AG04449 (cell line): ENCODE data around the gene SPRYD7.
A peak's percentile ranks its signal among the peaks of the same experiment; 100 is the strongest.

ENCODE experiments used
- CTCF ChIA-PET: fragments of 350-600 bp; formaldehyde crosslinking; extraction: SDS; loops from one replicate; lab custom pipeline; 2021; ENCODE audit warnings: antibody characterized with exemption; lab: Yijun Ruan, JAX
- POLR2A ChIA-PET: fragments of 400-600, 350-600 bp; formaldehyde crosslinking; extraction: SDS; loops from one replicate; lab custom pipeline; 2020; ENCODE audit warnings: antibody characterized with exemption, inconsistent platforms; lab: Yijun Ruan, JAX
- DNase-seq: peaks from one replicate; pipeline ENCODE4 v3.0.0-alpha.2; 2010; ENCODE audit warnings: low read depth, low spot score
- H3K4me3 ChIP-seq: 2 replicates; pipeline ENCODE4 v1.5.1; 2011; ENCODE audit warnings: low read depth, mild to moderate bottlenecking, control low read depth, low read length
- TF ChIP-seq, protein P1 (sequence below): IDR thresholded peaks from one replicate; pipeline ENCODE4 v1.5.1; 2011; ENCODE audit warnings: mild to moderate bottlenecking, moderate library complexity, low read length, control low read depth, inconsistent platforms; ENCODE audit not compliant: insufficient read depth; ENCODE audit errors: missing control alignments

Gene SPRYD7

DNA sequence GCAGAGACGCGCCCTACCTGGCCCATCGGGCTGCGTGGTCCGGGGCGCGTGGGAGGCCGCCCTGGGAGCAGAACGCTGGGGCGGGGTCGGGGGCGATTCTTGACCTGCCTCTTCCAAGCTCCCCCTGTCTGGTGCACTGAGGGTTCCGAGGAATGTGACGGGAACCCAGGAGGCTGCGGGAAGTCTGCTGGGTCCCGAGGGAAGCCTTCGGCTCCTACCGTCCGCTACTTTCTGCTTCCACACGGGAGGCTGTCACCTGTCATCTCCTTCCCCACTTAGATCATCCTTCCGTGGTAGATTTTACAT lies 781 bp upstream of the SPRYD7 start:
- POLR2A ChIA-PET = no interaction called here
- TF ChIP-seq, protein P1, sequence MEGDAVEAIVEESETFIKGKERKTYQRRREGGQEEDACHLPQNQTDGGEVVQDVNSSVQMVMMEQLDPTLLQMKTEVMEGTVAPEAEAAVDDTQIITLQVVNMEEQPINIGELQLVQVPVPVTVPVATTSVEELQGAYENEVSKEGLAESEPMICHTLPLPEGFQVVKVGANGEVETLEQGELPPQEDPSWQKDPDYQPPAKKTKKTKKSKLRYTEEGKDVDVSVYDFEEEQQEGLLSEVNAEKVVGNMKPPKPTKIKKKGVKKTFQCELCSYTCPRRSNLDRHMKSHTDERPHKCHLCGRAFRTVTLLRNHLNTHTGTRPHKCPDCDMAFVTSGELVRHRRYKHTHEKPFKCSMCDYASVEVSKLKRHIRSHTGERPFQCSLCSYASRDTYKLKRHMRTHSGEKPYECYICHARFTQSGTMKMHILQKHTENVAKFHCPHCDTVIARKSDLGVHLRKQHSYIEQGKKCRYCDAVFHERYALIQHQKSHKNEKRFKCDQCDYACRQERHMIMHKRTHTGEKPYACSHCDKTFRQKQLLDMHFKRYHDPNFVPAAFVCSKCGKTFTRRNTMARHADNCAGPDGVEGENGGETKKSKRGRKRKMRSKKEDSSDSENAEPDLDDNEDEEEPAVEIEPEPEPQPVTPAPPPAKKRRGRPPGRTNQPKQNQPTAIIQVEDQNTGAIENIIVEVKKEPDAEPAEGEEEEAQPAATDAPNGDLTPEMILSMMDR = no peak
- no peak for DNase-seq
- H3K4me3 ChIP-seq = peak overlapping the region; percentile 95
- CTCF ChIA-PET = interaction anchor here (0.7 to 2.1 kb wide), 16 partner anchors 10 to 1135 kb away, joined by 3 to 19 read pairs (median 4); no protein-coding TSS in a partner anchor

DNA sequence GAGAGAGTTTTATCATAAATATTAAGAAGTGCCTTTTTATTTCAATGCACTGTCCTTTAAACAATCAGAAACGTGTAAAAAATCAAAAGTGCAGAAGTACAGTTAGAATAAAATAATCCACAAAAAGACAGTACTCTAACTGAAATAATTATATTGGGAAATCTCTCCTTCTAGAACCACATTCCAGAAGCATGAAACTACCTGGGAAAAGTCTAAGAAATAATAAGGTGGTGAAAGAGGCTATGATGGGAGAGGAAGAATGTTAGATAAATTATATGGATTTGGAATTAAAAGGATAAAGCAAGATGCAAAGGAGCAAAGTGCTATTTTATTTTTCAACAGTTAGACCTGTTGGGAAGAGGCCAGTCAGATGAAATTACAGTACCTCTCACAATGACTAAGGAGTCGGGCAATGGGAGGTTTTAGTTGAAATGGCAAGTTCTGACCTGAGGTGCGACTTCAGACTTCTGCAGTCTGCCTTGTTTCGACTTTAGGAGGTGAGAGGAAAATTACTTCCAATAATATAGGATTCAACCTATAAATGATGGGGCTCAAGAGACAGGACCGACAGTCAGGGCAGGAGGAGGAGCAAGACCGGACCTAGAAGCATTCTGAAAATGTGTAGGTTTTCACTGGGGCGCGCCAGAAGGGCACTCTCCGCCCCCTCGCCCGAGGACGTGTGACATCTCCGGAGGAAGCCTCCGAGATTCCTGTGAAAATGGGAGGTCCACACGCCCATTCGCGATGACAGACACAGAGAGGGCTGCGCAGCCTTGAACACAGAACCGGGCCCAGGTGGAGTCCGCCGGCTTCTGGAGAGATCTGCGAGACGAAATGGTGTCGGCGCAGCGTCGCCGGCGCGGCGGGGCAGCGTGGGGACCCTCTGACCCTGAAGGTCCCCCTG lies 717 bp downstream of the SPRYD7 start:
- TF ChIP-seq, protein P1 = no peak
- ChIA-PET POLR2A (interaction anchor here (1.0 to 1.2 kb wide), 2 partner anchors 8 to 143 kb away, joined by 3 to 4 read pairs; partner anchors contain the start of gene KPNA3), CTCF (interaction anchor here (0.7 to 2.1 kb wide), 19 partner anchors 9 to 1137 kb away, joined by 3 to 19 read pairs (median 4); partner anchors contain the start of genes EBPL and KPNA3)
- H3K4me3 ChIP-seq = peak overlapping the region; percentile 95
- DNase-seq = no peak

DNA sequence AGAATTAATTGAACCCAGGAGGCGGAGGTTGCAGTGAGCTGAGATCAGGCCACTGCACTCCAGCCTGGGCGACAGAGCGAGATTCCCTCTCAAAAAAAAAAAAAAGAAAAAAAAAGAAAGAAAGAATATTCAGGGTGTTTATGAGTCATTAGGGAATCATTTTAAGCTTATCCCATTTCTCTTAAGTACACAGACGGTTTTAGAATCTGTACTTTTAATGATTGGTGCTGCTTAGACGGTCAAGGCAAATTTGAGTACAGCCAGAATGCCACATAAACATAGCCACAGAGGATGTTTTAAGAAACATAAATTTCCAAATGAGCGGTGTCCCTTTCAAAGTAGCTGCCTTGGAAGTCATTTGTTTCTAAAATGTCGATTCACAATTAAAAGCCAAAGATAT lies 2.6 kb downstream of the SPRYD7 start:
- POLR2A ChIA-PET = no interaction called here
- TF ChIP-seq, protein P1 = no peak
- H3K4me3 ChIP-seq = no peak overlapping the region
- no peak for DNase-seq
- CTCF ChIA-PET = interaction anchor here (0.9 to 1.4 kb wide), 2 partner anchors 12 to 27 kb away, joined by 3 to 4 read pairs; no protein-coding TSS in a partner anchor

DNA sequence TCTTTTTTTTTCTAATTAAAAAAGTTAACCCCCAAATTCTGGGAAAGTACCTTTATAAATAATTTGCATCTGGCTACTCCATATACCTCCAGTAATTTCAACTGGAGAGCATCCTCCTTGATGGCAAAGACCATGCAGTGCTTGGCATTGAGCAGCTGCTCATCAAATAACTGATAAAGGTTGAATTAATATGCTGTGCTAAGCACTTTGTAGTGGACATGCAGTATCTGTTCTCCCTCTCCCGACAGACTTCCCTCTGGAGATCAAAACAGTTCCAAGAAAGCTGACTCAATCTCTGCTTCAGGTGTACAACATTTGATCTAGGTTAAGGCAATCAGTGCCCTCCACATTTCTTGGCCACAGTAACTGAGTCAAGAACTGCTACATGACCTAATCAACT lies 3.3 kb downstream of the SPRYD7 start:
- no peak for DNase-seq
- H3K4me3 ChIP-seq = no peak overlapping the region
- TF ChIP-seq, protein P1 = no peak
- ChIA-PET CTCF (interaction anchor here (0.9 to 1.3 kb wide), 2 partner anchors 11 to 16 kb away, joined by 3 to 4 read pairs; no protein-coding TSS in a partner anchor), POLR2A (no interaction called here)

DNA sequence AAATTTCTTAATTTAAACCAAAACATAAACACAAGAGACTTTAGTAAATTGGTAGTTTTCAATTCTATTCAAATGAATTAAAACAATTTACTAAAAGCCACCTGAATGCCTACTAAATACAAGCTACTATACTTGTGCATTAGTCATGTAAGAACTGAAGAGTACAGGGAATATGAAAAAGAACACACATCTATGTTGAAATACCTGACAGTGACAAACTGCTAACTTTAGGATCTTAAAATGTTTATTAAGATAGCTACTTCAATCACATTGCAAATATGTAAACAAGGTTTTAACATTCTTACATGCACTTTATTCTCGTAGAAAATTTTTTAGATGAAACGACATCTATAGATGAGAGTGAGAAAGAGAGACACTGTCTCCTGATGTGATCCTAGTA lies 4.1 kb downstream of the SPRYD7 start:
- no peak for DNase-seq
- TF ChIP-seq, protein P1 = no peak
- CTCF ChIA-PET = interaction anchor here (1.3 to 1.4 kb wide), 3 partner anchors 10 to 65 kb away, joined by 3 to 4 read pairs (median 4); partner anchors contain the start of gene TRIM13
- POLR2A ChIA-PET = no interaction called here
- no peak overlapping the region for H3K4me3 ChIP-seq

DNA sequence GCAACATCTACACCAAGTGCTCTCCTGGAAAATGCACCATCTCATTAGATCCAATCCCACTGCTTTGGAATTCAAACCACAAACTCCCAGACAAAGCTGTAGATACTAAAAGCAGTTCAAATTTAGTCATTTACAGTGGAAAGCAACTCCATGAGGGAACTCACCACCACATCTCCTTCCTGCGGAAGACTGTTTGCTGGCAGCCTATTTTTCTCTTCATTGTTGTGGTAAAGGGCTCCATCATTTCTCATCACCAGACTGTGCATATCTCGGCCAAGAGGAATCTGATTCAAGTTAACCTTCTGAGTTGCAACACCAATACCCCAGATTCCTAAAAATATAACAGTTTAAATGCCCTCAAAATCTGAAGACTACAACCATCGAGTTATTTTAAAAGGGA lies 8.4 kb downstream of the SPRYD7 start:
- TF ChIP-seq, protein P1 = no peak
- no peak overlapping the region for H3K4me3 ChIP-seq
- ChIA-PET POLR2A (interaction anchor here (0.8 kb wide), 1 partner anchor 8 kb away, joined by 3 read pairs; the partner anchor contains the start of gene SPRYD7), CTCF (interaction anchor here (2.9 kb wide), 1 partner anchor 9 kb away, joined by 16 read pairs; the partner anchor contains the start of gene SPRYD7)
- peak; percentile 65 for DNase-seq
